HG03039 (cell line): ENCODE data around the gene TRPC4AP.
"Not testable (repeated sequence)": the region's sequence is repeated elsewhere in the genome, so short reads cannot be mapped to it uniquely, and the experiment has no call there.

Source experiments
- ATAC-seq: cut with Tn5 transposase; IDR thresholded peaks from one replicate; pipeline ENCODE4 v1.9.1; 2021; ENCODE audit warnings: mild to moderate bottlenecking, moderate library complexity; ENCODE audit not compliant: unreplicated experiment

TRPC4AP gene, protein sequence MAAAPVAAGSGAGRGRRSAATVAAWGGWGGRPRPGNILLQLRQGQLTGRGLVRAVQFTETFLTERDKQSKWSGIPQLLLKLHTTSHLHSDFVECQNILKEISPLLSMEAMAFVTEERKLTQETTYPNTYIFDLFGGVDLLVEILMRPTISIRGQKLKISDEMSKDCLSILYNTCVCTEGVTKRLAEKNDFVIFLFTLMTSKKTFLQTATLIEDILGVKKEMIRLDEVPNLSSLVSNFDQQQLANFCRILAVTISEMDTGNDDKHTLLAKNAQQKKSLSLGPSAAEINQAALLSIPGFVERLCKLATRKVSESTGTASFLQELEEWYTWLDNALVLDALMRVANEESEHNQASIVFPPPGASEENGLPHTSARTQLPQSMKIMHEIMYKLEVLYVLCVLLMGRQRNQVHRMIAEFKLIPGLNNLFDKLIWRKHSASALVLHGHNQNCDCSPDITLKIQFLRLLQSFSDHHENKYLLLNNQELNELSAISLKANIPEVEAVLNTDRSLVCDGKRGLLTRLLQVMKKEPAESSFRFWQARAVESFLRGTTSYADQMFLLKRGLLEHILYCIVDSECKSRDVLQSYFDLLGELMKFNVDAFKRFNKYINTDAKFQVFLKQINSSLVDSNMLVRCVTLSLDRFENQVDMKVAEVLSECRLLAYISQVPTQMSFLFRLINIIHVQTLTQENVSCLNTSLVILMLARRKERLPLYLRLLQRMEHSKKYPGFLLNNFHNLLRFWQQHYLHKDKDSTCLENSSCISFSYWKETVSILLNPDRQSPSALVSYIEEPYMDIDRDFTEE

DNA sequence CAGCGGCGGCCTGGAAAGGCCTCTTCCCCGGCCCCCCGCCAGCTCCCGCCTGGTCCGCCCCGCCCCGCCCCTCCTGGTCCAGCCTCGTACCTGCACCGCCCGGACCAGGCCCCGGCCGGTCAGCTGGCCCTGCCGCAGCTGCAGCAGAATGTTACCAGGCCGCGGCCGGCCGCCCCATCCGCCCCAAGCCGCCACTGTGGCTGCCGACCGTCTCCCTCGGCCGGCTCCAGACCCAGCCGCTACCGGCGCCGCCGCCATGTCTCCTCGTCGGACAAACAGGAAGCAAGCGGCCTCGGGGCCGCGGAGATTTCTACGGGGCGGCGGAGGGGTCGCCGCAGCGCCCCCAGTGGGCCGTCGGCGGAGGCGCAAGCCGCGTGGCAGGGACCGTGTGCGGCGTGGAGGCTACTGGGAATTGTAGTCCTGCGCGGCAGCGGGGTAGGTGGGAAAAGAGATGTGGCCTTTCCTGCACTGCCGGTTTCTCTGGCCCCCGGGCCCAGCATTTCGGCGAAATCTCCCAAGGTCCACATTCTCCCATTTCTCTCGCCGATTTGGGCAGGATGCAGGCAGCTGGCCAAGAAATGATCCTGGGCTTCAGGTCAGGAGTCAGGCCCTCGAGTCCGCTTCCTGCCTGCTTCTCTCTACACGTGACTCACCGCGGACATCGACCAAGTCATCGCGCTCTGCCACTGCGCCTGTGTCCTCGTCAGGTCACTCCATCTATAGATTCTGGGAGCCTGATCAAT is at the start of gene TRPC4AP:
TSS of gene TRPC4AP (minus strand) at position 284 of the 743 bp plus-strand sequence. CDS start at position 258, 26 bp downstream.
- peak; percentile 84 for ATAC-seq

- ATAC-seq = no peak
Observed at GRCh38 chr20:35135867-35136586, 43.4 kb upstream of the TRPC4AP start.

- no peak for ATAC-seq
Observed at GRCh38 chr20:35134880-35135279, 42.3 kb upstream of the TRPC4AP start.

- ATAC-seq = no peak
Observed at GRCh38 chr20:35134472-35134871, 41.9 kb upstream of the TRPC4AP start.

- no peak for ATAC-seq
Observed at GRCh38 chr20:35133735-35134134, 41.1 kb upstream of the TRPC4AP start.

DNA sequence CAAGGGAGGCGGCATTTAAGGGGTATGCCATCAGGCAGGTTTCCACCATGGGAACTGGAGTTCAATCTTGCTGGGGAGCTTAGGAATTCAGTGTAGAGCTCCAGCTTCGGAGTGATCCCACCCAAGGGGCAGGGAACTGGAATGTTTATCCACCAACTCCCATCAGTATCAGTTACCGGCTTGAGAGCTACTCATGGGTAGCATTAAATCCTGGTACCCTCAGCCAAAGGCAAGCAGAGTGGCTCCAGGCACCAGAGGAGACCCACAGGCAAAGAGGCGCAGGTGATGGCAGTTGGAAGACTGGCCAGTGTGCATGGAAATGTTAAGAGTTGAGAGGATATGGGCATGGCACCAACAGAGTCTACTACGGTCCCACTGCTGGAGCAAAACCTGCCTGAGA is 40.4 kb upstream of the TRPC4AP start:
- ATAC-seq = no peak

DNA sequence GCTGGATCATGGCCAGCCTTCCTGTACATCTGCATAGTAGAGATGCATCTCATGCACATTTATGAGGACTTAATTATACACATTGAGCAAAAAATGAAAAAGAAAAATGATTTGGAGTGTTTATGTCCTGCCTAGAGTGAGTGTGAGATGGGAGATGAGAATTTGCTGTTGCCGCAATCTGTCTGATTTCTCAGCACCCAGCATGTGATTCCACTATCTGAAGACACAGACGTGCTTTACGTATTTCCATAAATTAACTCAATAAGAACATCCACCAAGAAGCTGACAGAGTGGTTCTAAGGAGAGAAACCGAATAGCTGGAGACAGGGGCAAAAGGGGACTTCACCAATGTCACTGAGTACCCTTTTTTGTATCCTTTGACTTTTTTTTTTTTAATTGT is 39.3 kb upstream of the TRPC4AP start:
- no peak for ATAC-seq

DNA sequence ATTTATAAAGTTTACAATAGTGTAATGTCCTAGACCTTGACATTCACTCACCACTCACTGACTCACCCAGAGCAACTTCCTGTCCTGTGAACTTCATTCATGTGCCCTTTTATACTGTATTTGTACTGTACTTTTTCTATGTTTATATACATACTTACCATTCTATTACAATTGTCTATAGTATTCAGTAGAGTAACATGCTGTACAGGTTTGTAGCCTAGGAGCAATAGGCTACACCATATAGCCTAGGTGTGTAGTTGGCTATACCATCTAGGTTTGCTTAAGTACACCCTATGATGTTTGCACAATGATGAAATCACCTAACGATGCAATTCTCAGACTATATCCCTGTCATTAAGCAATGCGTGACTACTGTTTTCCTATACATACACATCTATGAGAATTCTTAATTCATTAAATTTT is 37.1 kb upstream of the TRPC4AP start:
- no peak for ATAC-seq

DNA sequence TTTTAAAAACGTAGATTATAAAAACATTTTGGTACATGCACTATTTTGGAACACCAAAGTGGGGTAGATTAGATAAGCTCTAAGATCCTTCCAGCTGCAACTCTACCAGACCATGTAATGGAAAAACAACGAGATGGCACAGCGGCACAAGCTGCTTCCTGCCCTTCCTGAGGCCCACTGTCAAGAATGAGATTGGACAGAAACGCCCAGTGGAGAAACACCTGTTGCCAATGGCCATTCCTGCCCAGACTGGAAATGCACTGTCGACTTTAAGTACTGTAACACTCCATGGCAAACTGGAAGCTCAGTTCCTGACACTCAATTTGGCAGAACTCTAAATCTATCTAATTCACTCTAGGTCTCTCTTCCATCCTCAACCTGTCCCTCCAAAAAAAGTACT is 33.1 kb upstream of the TRPC4AP start:
- ATAC-seq = no peak

DNA sequence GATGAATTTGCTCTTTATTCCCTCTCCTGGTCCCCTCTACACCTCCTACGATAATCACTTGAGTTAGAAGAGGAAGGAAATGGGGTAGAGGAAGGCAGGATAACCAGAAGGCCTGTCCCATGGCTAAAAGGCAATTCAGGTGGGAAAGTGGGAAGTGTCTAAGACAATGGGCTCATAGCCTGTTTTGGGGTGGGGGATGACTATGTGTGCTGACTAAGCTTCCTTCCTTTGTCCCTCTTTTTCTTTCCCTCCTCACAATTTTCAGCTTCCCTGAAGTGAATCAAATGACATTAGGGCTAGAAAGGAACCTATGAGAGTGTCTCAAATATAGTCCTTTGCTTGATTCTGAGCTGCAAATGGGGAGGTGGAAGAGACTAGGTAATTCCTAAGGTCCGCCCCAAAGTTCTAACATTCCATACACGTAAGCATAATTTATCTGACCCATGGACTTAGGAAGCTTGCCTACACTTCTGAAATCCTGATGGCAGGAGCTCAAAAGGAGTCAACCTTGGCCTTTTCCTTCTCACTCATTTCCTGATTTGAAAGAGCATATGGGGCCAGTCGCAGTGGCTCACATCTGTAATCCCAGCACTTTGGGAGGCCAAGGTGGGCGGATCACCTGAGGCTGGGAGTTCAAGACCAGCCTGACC is 30.3 kb upstream of the TRPC4AP start:
- no peak for ATAC-seq

GRCh38 chr20:35121186-35121585 is 28.6 kb upstream of the TRPC4AP start:
- ATAC-seq = no peak

DNA sequence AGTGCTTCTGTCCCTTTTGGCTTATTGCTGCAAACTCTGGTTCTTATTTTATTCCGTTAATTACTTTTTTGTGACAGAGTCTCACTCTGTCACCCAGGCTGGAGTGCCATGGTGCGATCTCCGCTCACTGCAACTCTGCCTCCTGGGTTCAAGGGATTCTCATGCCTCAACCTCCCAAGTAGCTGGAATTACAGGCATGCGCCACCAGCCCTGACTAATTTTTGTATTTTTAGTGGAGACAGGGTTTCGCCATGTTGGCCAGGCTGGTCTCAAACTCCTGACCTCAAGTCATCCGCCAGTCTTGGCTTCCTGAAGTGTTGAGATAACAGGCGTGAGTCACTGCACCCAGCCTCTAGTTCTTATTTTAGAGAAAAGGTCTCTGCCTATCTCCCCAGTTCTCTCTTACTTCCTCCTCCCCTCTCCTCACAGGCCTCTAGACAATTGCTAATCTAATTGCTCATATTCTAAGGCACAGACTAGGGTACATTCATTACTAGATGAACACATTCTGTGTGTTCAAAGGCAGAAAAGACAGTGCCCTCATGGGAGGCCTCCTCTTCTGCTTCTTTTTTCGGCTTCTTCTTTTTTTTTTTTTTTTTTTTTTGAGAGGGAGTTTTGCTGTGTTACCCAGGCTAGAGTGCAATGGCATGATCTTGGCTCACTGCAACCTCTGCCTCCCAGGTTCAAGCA is 27.6 kb upstream of the TRPC4AP start:
- ATAC-seq = no peak

- ATAC-seq = no peak
Observed at GRCh38 chr20:35117629-35118028, 25.0 kb upstream of the TRPC4AP start.

DNA sequence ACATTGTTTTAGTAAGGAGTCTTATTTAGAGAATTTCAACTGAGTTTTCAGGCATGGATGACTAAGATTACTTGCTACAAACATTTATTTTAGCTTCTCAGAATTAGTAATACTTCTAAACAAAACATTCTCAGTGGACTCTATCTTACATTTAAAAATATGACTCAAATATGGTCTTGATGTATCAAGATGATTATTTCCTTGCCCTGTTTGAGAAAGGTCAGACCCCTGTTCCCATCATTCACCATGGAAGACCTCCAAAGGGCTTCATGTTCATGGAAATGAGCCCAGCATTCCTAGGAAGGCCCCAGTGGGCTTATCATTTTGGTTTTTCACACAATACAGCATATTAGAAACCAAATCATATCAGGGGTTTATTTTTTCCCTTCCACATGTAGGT is 24.6 kb upstream of the TRPC4AP start:
- ATAC-seq = no peak

DNA sequence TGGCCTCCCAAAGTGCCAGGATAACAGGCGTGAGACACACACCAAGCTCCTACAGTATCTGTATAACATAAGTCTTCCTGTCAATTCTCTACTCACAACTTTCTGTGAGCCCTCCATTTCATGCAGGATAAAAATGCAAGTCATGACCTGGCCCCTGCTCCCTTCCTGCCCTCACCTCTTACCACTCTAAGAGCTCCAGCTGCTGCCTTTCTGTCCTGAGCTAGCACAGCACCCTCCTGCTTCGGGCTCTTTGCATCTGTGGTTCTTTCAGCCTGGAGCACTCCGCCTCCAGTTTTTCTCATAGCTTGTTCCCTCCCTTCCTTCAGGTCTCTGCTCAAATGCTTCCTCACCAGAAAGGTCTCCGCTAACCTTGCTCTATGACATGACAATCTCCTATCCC is 23.7 kb upstream of the TRPC4AP start:
- no peak for ATAC-seq

DNA sequence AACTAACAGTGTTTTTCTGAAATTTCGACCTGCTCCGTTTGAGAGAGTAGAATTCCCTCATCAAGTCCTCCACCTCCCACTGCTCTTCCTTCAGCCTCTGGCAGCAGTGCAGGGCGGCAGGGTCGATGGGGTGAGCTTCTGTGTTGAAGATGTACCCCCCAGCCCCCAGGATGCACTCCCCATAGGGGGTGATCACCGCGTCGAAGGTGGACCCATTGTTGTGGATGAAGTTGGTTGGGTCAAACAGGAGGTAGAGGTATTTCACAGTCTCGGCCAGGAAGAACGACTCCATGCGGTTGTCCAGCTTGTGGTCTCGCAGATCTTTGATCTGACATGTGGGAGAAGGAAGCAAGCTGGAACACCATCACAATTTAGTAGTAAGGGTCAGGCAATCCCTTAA is 23.0 kb upstream of the TRPC4AP start:
- no peak for ATAC-seq

- not testable (repeated sequence) for ATAC-seq
Observed at GRCh38 chr20:35112276-35112675, 19.7 kb upstream of the TRPC4AP start.

DNA sequence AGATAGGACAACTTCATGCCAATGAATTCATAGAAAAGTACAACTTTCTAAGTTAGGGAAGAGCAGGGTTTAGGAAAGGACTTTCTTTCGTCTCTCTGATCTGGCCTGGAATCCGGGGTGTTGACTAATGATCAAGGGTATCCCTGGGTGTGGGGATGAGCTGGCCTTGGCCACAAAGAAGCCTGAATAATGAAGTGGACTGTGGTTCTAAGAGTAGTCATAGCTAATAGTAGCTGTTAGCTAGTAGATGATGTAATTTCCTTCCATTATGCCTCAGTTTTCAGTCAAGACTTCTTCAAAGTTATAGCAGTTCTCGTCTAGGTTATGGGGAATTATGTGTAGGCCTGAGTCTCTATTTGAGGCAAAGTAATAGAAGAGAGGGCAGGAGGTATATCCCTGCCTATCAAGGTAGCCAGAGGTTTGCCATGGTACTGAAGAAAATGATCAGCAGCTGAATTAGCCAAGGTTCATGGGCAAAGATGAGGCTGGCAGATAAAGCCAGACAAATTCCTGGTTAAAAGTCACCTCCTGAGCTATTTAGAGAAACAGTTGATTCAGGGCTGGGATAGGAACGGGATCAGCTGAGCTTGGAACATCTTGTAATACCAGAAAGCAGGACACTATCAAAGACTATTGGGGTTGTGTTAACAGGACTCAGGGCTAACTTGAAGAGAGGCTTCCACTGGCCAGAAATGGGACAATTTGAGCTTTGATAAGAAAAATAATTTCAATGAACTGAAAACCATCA is 18.7 kb upstream of the TRPC4AP start:
- no peak for ATAC-seq

GRCh38 chr20:35108921-35109320 is 16.3 kb upstream of the TRPC4AP start:
- ATAC-seq = no peak
